HCT116 (cell line): ENCODE measurements around the gene MAGT1. TPM values are rescaled to one million over a fixed set of nuclear protein-coding genes. Genes with fewer than 3 reads are reported as not detected.

Experiments
- ATAC-seq: fragments of 200-7000 bp; cut with Tn5 transposase; 2 replicates; pipeline ENCODE4 v1.9.1; 2020; ENCODE audit warnings: mild to moderate bottlenecking, moderate library complexity
- BruUV-seq: library from RNA; stranded (reverse); fragments of 400-500 nt; replicated peaks from 2 replicates; lab custom pipeline; 2021; lab: Mats Ljungman, UMichigan
- CTCF ChIA-PET: fragments of 300-600 bp; sonication (Branson Sonifier 250); formaldehyde crosslinking; loops from one replicate; lab custom pipeline; 2021; ENCODE audit warnings: antibody characterized with exemption; lab: Charles Lee
- POLR2A ChIA-PET: fragments of 300-600, 350-600 bp; sonication (Branson Sonifier 250); formaldehyde crosslinking; loops from one replicate; lab custom pipeline; 2021; ENCODE audit warnings: antibody characterized with exemption; lab: Charles Lee
- RAD21 ChIA-PET, 2 experiments: fragments of 300-600 bp; sonication (Branson Sonifier 250); formaldehyde crosslinking; loops; one replicate each; lab custom pipeline; 2023; ENCODE audit warnings: low total read pairs in 2 of 2; ENCODE audit not compliant: uncharacterized antibody in 2 of 2, unreplicated experiment in 2 of 2, low non-redundant PET in 1 of 2; lab: Charles Lee
- DNase-seq: peaks from one replicate; pipeline ENCODE4 v3.0.0-alpha.2; 2010; ENCODE audit warnings: low read depth, low spot score
- H2AFZ ChIP-seq: fragments of 200-600 bp; shearing (Covaris generic), sonication (generic); 2 replicates; pipeline ENCODE4 v1.6.1; 2017; ENCODE audit warnings: low read depth, mixed run types, mixed read lengths, antibody characterized with exemption, low read length; ENCODE audit not compliant: poor library complexity, severe bottlenecking
- H3K27ac ChIP-seq: 2 replicates; pipeline ENCODE4 v1.5.1; 2012; ENCODE audit warnings: low read depth, low read length
- H3K27me3 ChIP-seq: fragments of 200-600 bp; sonication (generic); 2 replicates; pipeline ENCODE4 v1.6.1; 2016; ENCODE audit warnings: mixed run types, low read length, mixed read lengths; ENCODE audit not compliant: insufficient read depth
- H3K36me3 ChIP-seq, 2 experiments: fragments of 200-500 bp in 1 of 2; fragments of 200-600 bp in 1 of 2; sonication (Bioruptor generic) in 1 of 2; sonication (generic) in 1 of 2; 2 replicates each; pipeline versions ENCODE4 v1.5.1 to v1.6.1; 2014 to 2016; ENCODE audit warnings: low read length in 2 of 2, inconsistent platforms in 1 of 2, mixed read lengths in 1 of 2, mixed run types in 1 of 2; ENCODE audit not compliant: insufficient read depth in 2 of 2, control insufficient read depth in 1 of 2
- H3K4me1 ChIP-seq, 2 experiments: fragments of 200-600 bp in 1 of 2; sonication (generic) in 1 of 2; 2 replicates each; pipeline versions ENCODE4 v1.5.1 to v1.6.1; 2012 to 2017; ENCODE audit warnings: low read length in 2 of 2, inconsistent platforms in 1 of 2, mild to moderate bottlenecking in 1 of 2, mixed read lengths in 1 of 2, mixed run types in 1 of 2, moderate library complexity in 1 of 2; ENCODE audit not compliant: insufficient read depth in 2 of 2, control insufficient read depth in 1 of 2
- H3K4me2 ChIP-seq: fragments of 200-600 bp; sonication (generic); 2 replicates; pipeline ENCODE4 v1.6.1; 2017; ENCODE audit warnings: mixed run types, low read length, mixed read lengths
- H3K4me3 ChIP-seq, 2 experiments: fragments of 200-600 bp in 1 of 2; sonication (generic) in 1 of 2; replicated peaks in 1 of 2; 2 replicates each; pipeline ENCODE4 v1.5.1; 2011 to 2016; ENCODE audit warnings: low read length in 2 of 2, control low read depth in 1 of 2, low read depth in 1 of 2, mild to moderate bottlenecking in 1 of 2, mixed read lengths in 1 of 2, mixed run types in 1 of 2
- H3K79me2 ChIP-seq: fragments of 200-600 bp; sonication (generic); 2 replicates; pipeline ENCODE4 v1.6.1; 2017; ENCODE audit warnings: mild to moderate bottlenecking, mixed run types, low read length, moderate library complexity, mixed read lengths; ENCODE audit not compliant: insufficient read depth
- H3K9ac ChIP-seq: fragments of 200-600 bp; sonication (generic); 2 replicates; pipeline ENCODE4 v1.6.1; 2016; ENCODE audit warnings: low read length, mixed read lengths
- H3K9me2 ChIP-seq: fragments of 200-600 bp; sonication (generic), shearing (Covaris generic); 2 replicates; pipeline ENCODE4 v1.6.1; 2017; ENCODE audit warnings: mixed run types, mild to moderate bottlenecking, moderate library complexity; ENCODE audit not compliant: insufficient read depth
- H3K9me3 ChIP-seq, 2 experiments: fragments of 200-500 bp in 1 of 2; fragments of 200-600 bp in 1 of 2; sonication (Bioruptor generic) in 1 of 2; sonication (generic) in 1 of 2; 2 replicates each; pipeline ENCODE4 v1.6.1; 2014 to 2017; ENCODE audit warnings: low read length in 2 of 2, mixed read lengths in 2 of 2, inconsistent platforms in 1 of 2, low read depth in 1 of 2, mild to moderate bottlenecking in 1 of 2, mixed run types in 1 of 2, moderate library complexity in 1 of 2; ENCODE audit not compliant: control insufficient read depth in 1 of 2, insufficient read depth in 1 of 2
- H4K20me1 ChIP-seq: fragments of 200-600 bp; sonication (generic), shearing (Covaris generic); 2 replicates; pipeline ENCODE4 v1.6.1; 2017; ENCODE audit warnings: mixed run types, mild to moderate bottlenecking, moderate library complexity; ENCODE audit not compliant: insufficient read depth
- ATF3 ChIP-seq: IDR thresholded peaks from 2 replicates; pipeline ENCODE4 v1.6.1; 2012
- CBX3 ChIP-seq: IDR thresholded peaks from 2 replicates; pipeline ENCODE4 v1.6.1; 2012; ENCODE audit warnings: low read depth
- CEBPB ChIP-seq: IDR thresholded peaks from 2 replicates; pipeline ENCODE4 v1.6.1; 2012; ENCODE audit warnings: low read depth
- EGR1 ChIP-seq: IDR thresholded peaks from 2 replicates; pipeline ENCODE4 v1.6.1; 2012; ENCODE audit warnings: low read depth
- ELF1 ChIP-seq: IDR thresholded peaks from 2 replicates; pipeline ENCODE4 v1.6.1; 2012; ENCODE audit warnings: low read depth, borderline replicate concordance
- EZH2 ChIP-seq: fragments of 200-600 bp; sonication (generic); IDR thresholded peaks from 2 replicates; pipeline ENCODE4 v1.6.1; 2017; ENCODE audit warnings: antibody characterized with exemption, mixed run types
- FOSL1 ChIP-seq: IDR thresholded peaks from 2 replicates; pipeline ENCODE4 v1.6.1; 2012; ENCODE audit warnings: low read depth
- MAX ChIP-seq: IDR thresholded peaks from 2 replicates; pipeline ENCODE4 v1.6.1; 2012
- REST ChIP-seq: IDR thresholded peaks from 2 replicates; pipeline ENCODE4 v1.6.1; 2012; ENCODE audit warnings: low read depth
- SRF ChIP-seq: IDR thresholded peaks from 2 replicates; pipeline ENCODE4 v1.6.1; 2012; ENCODE audit warnings: low read depth
- YY1 ChIP-seq: IDR thresholded peaks from 2 replicates; pipeline ENCODE4 v1.6.1; 2011; ENCODE audit warnings: low read length, low read depth, moderate library complexity, mild to moderate bottlenecking; ENCODE audit not compliant: insufficient replicate concordance; ENCODE audit errors: extremely low read depth
- ZFX ChIP-seq: fragments of 450-650 bp; IDR thresholded peaks from 2 replicates; pipeline ENCODE4 v1.6.1; 2017
- intact Hi-C: fragments of 100-400 bp; cut with micrococcal nuclease; formaldehyde crosslinking; loops from 2 replicates; pipeline ENCODE4 v1.10.0; 2022
- total RNA-seq: library from RNA; stranded (reverse); gene quantifications from one replicate; pipeline ENCODE4 v1.2.1, GENCODE V29; 2021; ENCODE audit not compliant: unreplicated experiment

The MAGT1 gene
- total RNA-seq, 1 experiment from 2014 or later, result 39.5 TPM

- TF ChIP-seq REST (no peak), ELF1 (no peak), ZFX (no peak; the same call in 1 of the 2 replicates), ATF3 (no peak), SRF (0 out of 2 replicates have a peak, but pooled peaks have one; percentile 22), FOSL1 (no peak)
Measured at GRCh38 chrX:77899081-77899828, 4.0 kb upstream of the MAGT1 start, which contains the start of gene COX7B (continued).

- ChIA-PET CTCF (no interaction called here), RAD21 (no interaction called here)
- Histone ChIP-seq H3K27ac (no peak overlapping the region), H3K4me2 (peak overlapping the region; percentile 84), H4K20me1 (no peaks in the 10 kb centered on the region), H2AFZ (no peak overlapping the region), H3K9me3 (no peaks in the 10 kb centered on the region), H3K36me3 (no peaks in the 10 kb centered on the region), H3K9me2 (no peaks in the 10 kb centered on the region), H3K27me3 (no peaks in the 10 kb centered on the region)
- TF ChIP-seq ZFX (no peak), FOSL1 (no peak), EGR1 (no peak), REST (no peak), ATF3 (no peak), YY1 (no peak), EZH2 (no peak), CBX3 (no peak), MAX (no peak), CEBPB (no peak)
- TF ChIP-seq, all 23 proteins: peak for 0
- H3K79me2 ChIP-seq, result peaks cover 49% of the 10 kb centered on the region
- POLR2A ChIA-PET, result no interaction called here
- BruUV-seq, result no TSS peak
- H3K4me3 ChIP-seq, result peak overlapping the region in 1 of 2 experiments; percentile 82; a peak in 1 of 4 replicates
- ATAC-seq (no peak), DNase-seq (no peak)
- no peak overlapping the region for H3K9ac ChIP-seq
- H3K4me1 ChIP-seq, result peaks cover 0 to 6% of the 10 kb centered on the region in 2 experiments; a peak in 2 of 4 replicates
- intact Hi-C loops, result no loop called here
Measured at GRCh38 chrX:77893713-77894112, 1.5 kb downstream of the MAGT1 start.
